Progenitor cell of endocrine pancreas (in vitro differentiated cells): Measurements from ENCODE around the gene B4GALT6. TPM values are rescaled to one million over a fixed set of nuclear protein-coding genes. Genes with fewer than 3 reads are reported as not detected.

Experiments
- DNase-seq: peaks from one replicate; pipeline ENCODE4 v3.0.0; 2021; ENCODE audit warnings: low spot score; ENCODE audit not compliant: unreplicated experiment
- H3K27ac Mint-ChIP-seq: 2 replicates; pipeline ENCODE4 v1.8.0; 2021; ENCODE audit warnings: mild to moderate bottlenecking, moderate library complexity, mixed read lengths
- H3K27me3 Mint-ChIP-seq: 2 replicates; pipeline ENCODE4 v1.8.0; 2021; ENCODE audit warnings: mixed read lengths
- H3K36me3 Mint-ChIP-seq: 2 replicates; pipeline ENCODE4 v1.8.0; 2022; ENCODE audit warnings: mixed read lengths; ENCODE audit not compliant: insufficient read depth
- H3K4me1 Mint-ChIP-seq: 2 replicates; pipeline ENCODE4 v1.8.0; 2021; ENCODE audit warnings: low read depth, mixed read lengths
- H3K4me3 Mint-ChIP-seq: 2 replicates; pipeline ENCODE4 v1.8.0; 2021; ENCODE audit warnings: low read depth, mild to moderate bottlenecking, moderate library complexity, mixed read lengths
- H3K9me3 Mint-ChIP-seq: 2 replicates; pipeline ENCODE4 v1.8.0; 2021; ENCODE audit warnings: low read depth, mixed read lengths
- CTCF ChIP-seq: fragments of 200-600 bp; sonication (generic); IDR thresholded peaks from one replicate; pipeline ENCODE4 v1.5.0; 2021; ENCODE audit warnings: antibody characterized with exemption, mild to moderate bottlenecking; ENCODE audit not compliant: unreplicated experiment
- total RNA-seq: library from RNA; stranded (reverse); gene quantifications from 2 replicates; pipeline ENCODE4 v1.2.1, GENCODE V29; 2021

B4GALT6 gene
- total RNA-seq, 1 donor from 2014 or later = 32.2 TPM

DNA sequence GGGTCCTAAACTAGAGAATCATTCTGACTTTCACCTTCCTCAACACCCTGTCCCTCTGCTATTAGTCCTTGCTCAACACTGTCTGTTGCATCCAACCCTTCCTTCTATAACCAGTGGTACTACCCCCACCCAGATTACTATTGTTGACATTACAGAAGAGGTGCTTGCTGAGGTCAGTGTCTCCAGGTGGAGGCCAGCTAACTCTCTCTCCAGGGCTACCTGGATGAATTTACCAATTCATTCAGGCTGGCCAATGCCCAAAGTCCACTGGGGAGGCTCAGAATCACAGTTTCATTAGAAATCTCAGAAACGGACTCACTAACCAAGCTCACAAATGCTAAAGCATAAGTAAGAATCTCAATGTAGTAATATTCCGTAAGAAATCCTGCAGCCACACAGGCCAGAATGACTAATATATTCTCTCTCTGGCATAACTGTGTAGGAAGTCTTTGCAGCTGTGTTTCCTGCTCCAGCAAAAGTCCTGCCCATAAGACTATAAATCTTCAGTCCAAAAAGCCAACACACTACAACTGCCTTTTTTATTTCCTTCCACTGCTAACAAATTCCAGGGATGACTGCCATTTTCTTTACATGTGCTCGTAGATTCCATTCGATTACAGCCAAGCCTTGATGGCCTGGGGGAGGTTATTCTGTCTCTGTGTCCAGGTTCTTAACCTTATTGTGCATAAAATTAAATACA, 102.7 kb downstream of the B4GALT6 start:
- Mint-ChIP-seq H3K36me3 (no peaks in the 10 kb centered on the region), H3K27me3 (no peaks in the 10 kb centered on the region), H3K27ac (no peak overlapping the region), H3K4me1 (peaks cover 5% of the 10 kb centered on the region), H3K4me3 (no peak overlapping the region), H3K9me3 (no peaks in the 10 kb centered on the region)
- no peak for TF ChIP-seq CTCF
- no peak for DNase-seq

DNA sequence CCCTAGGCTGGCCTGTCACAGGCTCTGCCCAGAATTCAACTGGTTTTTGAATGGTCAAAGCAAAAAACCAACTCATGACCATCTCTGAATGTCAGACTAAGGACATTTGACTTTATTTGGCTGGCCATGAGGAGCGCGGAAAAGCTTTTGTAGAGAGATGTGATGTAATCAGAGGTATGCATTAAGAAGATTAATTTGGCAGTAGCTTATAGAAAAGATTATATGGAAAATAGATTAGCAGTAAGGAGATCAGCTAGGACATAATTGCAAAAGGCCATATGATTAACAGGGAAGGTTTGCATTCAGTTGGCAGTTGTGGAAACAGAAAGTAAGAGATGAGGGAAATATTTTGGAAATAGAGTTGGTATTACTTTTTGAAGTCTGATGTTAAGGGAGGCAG, 105.0 kb downstream of the B4GALT6 start:
- TF ChIP-seq CTCF = no peak
- Mint-ChIP-seq H3K4me1 (peaks cover 10% of the 10 kb centered on the region), H3K4me3 (no peak overlapping the region)

DNA sequence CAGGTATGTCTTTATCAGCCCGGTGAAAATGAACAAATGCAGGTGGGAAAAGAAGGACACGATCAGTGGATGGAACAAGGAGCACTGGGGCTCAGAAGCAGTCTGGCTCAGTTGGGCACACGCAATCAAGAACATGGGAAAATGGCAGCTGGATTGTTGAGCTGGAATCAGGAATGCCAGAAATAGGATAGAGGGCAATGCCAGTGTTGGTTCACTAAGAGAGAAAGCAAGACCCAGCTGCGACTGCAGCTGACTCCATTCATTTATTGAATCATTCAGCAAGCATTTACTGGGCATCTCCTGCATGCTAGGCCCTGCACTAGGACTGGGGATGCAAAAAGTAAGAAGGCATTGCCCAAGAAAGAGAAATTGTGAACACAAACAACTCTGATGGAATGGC, 106.3 kb downstream of the B4GALT6 start:
- no peaks in the 10 kb centered on the region for H3K36me3 Mint-ChIP-seq
- no peak overlapping the region for H3K27ac Mint-ChIP-seq
- TF ChIP-seq CTCF = no peak
- no peak for DNase-seq
- no peak overlapping the region for H3K4me3 Mint-ChIP-seq
- H3K27me3 Mint-ChIP-seq = peaks cover under 1% of the 10 kb centered on the region
- peaks cover 8% of the 10 kb centered on the region for H3K4me1 Mint-ChIP-seq
- H3K9me3 Mint-ChIP-seq = no peaks in the 10 kb centered on the region

More for the DNA sequence above, 105.0 kb downstream of the B4GALT6 start:
- Mint-ChIP-seq H3K9me3 (no peaks in the 10 kb centered on the region), H3K36me3 (no peaks in the 10 kb centered on the region), H3K27ac (no peak overlapping the region), H3K27me3 (no peaks in the 10 kb centered on the region)
- DNase-seq = no peak

DNA sequence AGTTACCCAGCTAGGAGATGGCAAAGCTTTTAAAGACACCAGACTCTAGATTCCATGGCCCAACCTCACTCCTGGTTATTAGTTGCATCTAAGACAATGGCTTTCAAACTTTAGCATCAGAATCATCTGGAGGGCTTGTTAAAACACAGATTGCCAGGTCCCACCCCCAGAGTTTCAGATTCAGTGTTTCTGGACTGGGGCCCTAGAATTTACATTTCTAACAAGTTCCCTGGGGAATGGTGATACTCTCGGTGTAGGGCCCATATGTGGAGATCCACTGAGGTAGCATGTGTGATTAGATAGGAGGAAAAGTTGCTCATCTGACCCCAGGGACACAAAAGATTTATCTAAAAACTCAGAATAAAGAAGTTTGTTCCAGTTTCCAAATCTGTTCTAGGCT, 107.2 kb downstream of the B4GALT6 start:
- Mint-ChIP-seq H3K27me3 (peaks cover 3% of the 10 kb centered on the region), H3K4me3 (no peak overlapping the region), H3K27ac (no peak overlapping the region), H3K9me3 (no peaks in the 10 kb centered on the region), H3K4me1 (peaks cover 8% of the 10 kb centered on the region), H3K36me3 (no peaks in the 10 kb centered on the region)
- TF ChIP-seq CTCF = no peak
- no peak for DNase-seq

GRCh38 chr18:31576670-31577069, 107.7 kb downstream of the B4GALT6 start:
- Mint-ChIP-seq H3K4me1 (peaks cover 11% of the 10 kb centered on the region), H3K27ac (no peak overlapping the region), H3K27me3 (peaks cover 7% of the 10 kb centered on the region), H3K36me3 (no peaks in the 10 kb centered on the region), H3K4me3 (no peak overlapping the region), H3K9me3 (no peaks in the 10 kb centered on the region)
- no peak for TF ChIP-seq CTCF
- DNase-seq = no peak
